ENCODE results near the gene SREBF1. TPM values are rescaled to one million over a fixed set of nuclear protein-coding genes. Genes with fewer than 3 reads are reported as not detected.

The SREBF1 gene
- total RNA-seq, 2 experiments from 2014 or later, result 69.3 to 73.6 TPM

DNA sequence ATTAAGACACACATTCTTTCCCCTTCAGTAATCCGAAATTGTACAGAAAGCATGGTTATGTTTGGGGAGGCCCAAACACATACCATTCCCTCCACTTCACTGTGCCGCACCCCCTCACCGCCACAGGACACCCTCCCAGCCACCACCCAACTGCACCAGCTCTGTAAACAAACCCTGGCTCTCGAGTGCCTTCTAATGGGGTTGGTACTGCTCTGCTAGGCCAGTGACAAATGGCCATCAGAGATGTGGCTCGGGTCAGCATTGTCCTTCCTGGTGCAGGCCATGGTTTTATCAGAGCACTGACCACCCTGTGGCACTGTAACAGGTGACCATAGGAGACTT is 24.0 kb upstream of the SREBF1 start:
- POLR2A ChIA-PET, result interaction anchor here (1.4 kb wide), 1 partner anchor 25 kb away, joined by 3 read pairs; no protein-coding TSS in a partner anchor
- CTCF ChIA-PET, result interaction anchor here (0.9 to 3.0 kb wide), 12 partner anchors 12 to 180 kb away, joined by 3 to 21 read pairs (median 5); partner anchors contain the start of gene RAI1

DNA sequence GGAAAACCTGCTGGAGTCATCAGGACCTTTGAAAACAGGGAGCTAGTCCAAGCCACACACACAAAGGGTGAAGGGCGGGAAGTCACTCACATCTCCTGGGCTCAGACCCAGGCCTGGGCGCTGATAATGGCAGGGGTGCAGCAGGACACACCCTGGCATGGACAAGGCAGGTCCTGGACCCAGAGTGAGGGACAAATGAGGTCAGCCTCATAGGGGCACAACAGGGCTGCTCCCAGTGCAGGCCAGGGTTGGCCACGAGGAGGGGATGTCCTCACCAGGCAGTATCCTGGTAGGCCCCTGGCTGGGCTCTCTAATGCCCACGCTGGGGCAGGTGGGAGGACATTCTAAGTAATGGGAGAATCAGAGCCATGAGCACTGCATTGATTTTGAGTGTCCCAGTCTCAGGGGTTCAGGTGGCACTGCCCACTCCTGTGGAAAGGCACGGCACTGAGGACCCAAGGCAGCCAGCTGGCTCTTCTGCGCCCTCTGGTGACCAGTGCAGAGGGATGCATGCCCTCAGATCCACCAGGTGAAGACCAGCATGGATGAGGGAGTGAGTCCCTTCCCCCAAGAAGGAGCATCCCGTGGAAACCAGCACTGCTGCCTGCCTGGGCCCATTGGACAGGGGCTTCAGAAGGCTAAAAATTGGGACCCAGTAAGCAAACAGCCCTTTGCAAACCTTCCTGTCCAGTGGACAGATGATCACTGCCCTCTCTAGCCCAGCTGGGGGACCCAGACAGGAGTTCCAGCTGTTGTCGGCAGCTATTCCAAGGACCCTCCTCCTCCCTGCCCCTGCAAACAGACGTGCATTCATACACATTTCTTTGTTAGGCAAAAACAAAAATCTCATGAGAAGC is 23.4 kb upstream of the SREBF1 start:
- ChIA-PET POLR2A (no interaction called here), CTCF (interaction anchor here (0.7 to 3.0 kb wide), 15 partner anchors 11 to 180 kb away, joined by 3 to 21 read pairs (median 5); partner anchors contain the start of gene RAI1)

DNA sequence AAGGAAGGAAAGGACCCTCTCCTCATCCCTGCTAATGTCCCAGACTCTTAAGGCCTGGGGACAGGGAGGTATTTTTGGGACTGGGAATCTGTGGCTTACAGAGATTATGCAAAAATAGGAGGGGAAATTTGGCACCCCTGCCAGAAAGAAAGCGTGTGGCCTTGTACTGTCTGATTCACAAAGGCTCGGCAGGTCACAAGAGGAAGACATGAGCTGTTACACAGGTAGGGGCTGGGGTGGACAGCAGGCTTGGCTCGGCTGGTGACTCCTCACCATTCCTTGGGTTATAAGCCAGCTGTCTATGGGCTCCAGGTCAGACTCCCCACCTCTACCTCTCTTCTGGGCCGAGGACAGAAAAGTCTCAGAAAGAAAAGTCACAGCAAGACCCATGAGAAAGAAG is 20.7 kb upstream of the SREBF1 start:
- POLR2A ChIA-PET, result no interaction called here

DNA sequence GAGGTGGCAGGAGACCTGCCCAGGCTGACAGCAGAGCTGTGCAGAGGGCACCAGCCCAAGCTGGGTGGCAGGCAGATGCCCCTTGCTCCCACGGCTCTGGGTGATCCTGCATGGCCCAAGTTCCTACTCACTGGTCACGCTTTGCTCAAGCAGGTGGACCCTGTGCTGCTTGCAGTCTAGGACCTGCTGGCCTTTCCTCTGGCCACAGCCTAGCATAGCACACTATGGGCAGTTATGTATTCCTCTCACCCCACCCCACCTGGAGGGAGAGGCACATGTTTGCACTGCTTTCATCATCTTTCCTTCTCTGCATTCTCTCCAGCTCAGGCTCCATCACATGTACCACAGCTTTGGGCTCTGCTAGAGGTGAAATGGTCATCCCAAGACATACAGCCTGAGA is 19.6 kb upstream of the SREBF1 start:
- POLR2A ChIA-PET, result interaction anchor here (0.6 to 4.2 kb wide), 3 partner anchors 21 to 174 kb away, joined by 3 to 65 read pairs (median 4); partner anchors contain the start of gene SREBF1

More for the DNA sequence above, 20.7 kb upstream of the SREBF1 start:
- CTCF ChIA-PET, result interaction anchor here (1.3 to 4.9 kb wide), 3 partner anchors 43 to 45 kb away, joined by 3 to 31 read pairs (median 15); no protein-coding TSS in a partner anchor

DNA sequence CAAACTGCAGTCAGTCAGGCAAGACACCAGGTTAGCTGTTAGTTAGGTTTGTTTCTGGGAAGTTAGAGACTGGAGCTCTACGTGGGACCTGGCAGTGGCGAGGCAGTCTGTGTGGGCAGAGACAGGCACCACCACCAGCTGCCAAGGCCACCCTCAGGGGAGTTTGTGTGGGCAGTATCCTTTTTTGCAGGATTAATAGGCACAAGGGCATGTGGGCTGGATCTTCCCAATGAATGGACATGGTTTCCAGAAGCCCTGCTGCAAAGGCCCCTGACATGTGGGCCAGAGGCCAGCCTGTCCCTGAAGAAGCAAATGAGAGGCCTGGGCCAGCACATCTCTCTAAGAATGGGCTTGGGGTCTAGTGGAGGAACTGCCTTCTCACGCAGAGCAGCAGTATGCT is 19.2 kb upstream of the SREBF1 start:
- CTCF ChIA-PET, result interaction anchor here (1.0 to 4.9 kb wide), 4 partner anchors 28 to 175 kb away, joined by 3 to 31 read pairs (median 4); no protein-coding TSS in a partner anchor
- POLR2A ChIA-PET, result interaction anchor here (0.6 to 4.2 kb wide), 3 partner anchors 21 to 174 kb away, joined by 3 to 65 read pairs (median 4); partner anchors contain the start of gene SREBF1

More for the DNA sequence above, 19.6 kb upstream of the SREBF1 start:
- CTCF ChIA-PET, result interaction anchor here (1.2 to 4.9 kb wide), 2 partner anchors 44 to 176 kb away, joined by 3 to 31 read pairs; no protein-coding TSS in a partner anchor

DNA sequence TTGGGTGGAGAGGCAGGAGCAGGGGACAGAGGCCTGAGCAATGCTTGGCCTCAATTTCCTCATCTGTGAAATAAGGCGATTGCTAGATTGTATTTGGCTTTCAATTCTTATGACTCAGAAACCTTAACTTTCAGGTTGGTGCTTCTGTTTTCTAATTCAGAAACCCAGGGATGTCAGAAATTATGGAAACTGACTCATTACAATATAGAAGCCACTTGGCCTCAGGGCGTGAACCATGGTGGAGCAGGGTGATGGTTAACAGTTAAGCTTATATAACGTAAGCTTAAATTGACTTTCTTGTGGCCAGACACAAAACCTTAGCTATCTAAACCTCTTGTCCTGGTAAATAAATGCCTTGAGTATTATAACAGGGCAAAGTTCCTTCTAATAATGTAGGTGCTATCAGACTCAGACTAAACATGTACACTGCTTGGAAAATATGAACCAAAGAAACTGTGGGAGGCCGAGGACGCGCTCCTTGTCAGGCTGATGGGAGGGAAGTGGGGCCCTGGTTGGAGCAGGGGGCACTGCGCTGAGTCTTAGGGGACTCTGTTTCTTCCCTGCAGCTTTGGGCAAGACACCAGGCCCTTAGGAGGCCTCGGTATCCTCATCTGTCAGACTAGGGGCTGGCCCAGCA is 17.1 kb upstream of the SREBF1 start:
- ChIA-PET CTCF (interaction anchor here (0.7 to 4.9 kb wide), 12 partner anchors 10 to 174 kb away, joined by 3 to 31 read pairs (median 5); partner anchors contain the start of gene SREBF1), POLR2A (interaction anchor here (0.6 to 4.2 kb wide), 6 partner anchors 13 to 176 kb away, joined by 3 to 65 read pairs (median 6); partner anchors contain the start of gene SREBF1)

DNA sequence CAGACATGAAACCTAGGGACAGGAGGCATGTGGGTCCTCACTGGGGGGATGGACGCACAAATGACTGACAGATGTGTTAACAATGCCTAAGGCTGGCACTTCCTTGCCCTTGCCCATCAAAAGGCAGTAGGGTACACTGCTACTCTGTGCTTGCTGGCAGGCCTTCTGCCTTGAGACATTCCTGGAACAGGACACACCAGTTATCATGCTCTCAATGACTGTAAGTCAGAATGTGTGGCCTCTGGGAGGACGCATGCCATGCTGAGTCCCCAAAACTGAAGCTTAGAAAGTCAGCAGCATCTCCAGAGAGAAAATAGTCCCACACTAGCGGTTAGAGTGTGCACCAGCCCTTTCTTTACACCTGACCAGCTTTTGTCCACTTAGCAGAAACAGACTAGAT is 16.1 kb upstream of the SREBF1 start:
- ChIA-PET POLR2A (interaction anchor here (0.7 to 4.2 kb wide), 4 partner anchors 12 to 106 kb away, joined by 6 to 65 read pairs (median 8); partner anchors contain the start of gene SREBF1), CTCF (interaction anchor here (0.7 to 4.9 kb wide), 12 partner anchors 10 to 356 kb away, joined by 3 to 31 read pairs (median 5); partner anchors contain the start of gene SREBF1)

DNA sequence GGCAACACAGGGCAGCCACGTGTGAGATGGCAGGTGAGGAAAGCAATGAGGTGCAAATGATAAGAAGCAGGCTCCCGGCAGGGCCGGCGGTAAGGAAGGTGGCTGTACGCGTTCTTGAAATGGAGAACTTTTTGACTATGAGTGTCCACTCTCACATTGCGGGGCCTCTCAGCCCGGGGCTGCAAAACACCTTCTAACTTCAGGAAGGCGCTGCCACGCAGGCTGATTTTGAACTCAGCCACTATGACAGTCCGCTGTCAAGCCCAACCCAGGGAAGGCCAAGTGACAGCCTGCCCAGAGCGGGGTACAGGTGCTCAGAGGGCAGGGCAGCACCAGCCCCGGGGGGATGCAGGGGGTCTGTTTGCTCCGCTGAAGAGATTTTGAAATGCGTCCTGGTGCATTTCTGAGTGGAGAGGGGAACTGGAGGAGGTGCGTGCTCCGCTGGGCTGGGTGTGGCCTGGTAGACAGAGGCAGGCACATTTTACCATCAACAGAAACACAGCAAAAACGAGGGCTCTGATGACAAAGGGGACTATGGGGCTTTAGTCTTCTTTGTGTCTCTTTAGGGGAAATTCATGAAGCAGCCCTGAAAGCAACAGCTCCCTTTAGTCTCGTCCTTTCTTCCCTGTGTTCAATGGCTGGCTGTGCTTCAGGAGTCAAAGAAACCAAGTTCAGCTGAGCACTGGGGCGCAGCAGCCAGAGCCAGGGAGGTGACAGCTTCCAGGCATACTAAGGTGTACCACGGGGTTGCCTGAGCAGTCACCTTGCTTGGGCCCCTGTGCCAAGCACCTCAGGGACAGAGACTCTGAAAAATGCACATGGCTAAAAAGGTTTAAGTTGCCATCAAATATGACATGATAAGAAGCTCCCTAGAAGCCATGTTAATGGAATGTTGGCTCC is 14.6 kb upstream of the SREBF1 start:
- POLR2A ChIA-PET, result interaction anchor here (1.3 to 3.8 kb wide), 2 partner anchors 15 kb away, joined by 7 to 55 read pairs; partner anchors contain the start of gene SREBF1

DNA sequence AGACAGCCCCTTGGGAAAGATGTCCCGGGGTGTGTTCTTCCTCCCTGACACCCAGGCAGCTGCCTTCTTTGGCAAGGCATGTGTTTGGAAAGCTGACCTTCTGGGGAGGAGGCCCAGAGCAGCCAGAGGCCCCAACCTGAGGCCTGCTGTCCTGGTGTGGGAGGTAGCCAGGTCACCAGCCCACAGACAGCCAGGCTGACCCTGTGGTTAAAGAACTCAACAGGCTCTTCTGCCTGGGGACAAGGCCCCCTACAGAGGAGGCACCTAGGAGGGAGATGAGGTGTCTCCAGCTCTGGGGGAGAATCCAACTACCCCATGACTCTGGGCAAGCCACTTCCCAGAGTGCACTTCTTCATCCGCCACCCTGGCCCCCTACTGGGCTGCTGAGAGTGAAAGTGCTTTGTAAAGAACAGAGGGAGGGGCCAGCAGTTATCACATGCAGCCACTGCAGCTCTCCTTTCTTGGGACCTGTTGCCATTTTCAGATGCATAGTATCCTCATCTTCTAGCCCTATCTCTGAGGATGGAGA is 13.1 kb upstream of the SREBF1 start:
- POLR2A ChIA-PET, result interaction anchor here (0.6 to 3.8 kb wide), 5 partner anchors 9 to 41 kb away, joined by 3 to 55 read pairs (median 9); partner anchors contain the start of gene SREBF1
- CTCF ChIA-PET, result interaction anchor here (0.6 to 5.1 kb wide), 11 partner anchors 9 to 172 kb away, joined by 3 to 32 read pairs (median 5); partner anchors contain the start of gene SREBF1

More for the DNA sequence above, 14.6 kb upstream of the SREBF1 start:
- CTCF ChIA-PET, result no interaction called here

DNA sequence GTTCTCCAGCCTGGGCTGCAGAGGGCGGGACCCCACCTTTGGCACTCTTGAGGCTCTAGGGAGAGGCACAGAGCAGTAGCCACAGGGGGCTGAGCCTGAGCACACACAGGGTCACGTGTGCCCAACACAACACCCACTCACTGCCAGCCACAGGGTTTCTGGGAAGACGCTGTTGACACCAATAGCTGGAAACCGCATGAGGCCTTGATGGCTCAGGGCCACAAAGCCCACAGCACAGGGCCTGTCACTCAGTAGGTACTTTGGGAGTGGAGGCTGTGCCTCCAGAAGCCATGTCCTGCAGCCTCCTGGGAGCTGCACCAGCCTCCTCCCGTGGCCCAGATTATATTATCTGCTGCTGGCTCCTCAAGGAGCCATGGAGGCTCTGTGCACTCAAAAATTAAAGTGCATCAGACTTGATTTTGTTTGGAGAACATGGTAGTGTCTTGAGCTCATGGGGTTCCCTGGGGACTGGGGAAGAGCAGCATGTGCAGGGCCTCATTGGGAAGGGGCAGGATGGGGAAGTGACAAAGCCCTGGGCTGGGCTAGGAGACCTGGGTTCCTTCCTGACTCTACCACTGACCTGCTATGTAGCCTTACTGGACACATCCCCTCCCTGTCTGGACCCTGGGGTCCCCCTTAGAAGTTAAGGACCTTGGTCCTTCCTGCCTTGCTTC is 12.5 kb upstream of the SREBF1 start:
- POLR2A ChIA-PET, result interaction anchor here (0.6 to 3.8 kb wide), 7 partner anchors 9 to 188 kb away, joined by 3 to 55 read pairs (median 4); partner anchors contain the start of gene SREBF1
- CTCF ChIA-PET, result interaction anchor here (1.0 to 5.1 kb wide), 10 partner anchors 8 to 167 kb away, joined by 3 to 32 read pairs (median 6); partner anchors contain the start of gene SREBF1

DNA sequence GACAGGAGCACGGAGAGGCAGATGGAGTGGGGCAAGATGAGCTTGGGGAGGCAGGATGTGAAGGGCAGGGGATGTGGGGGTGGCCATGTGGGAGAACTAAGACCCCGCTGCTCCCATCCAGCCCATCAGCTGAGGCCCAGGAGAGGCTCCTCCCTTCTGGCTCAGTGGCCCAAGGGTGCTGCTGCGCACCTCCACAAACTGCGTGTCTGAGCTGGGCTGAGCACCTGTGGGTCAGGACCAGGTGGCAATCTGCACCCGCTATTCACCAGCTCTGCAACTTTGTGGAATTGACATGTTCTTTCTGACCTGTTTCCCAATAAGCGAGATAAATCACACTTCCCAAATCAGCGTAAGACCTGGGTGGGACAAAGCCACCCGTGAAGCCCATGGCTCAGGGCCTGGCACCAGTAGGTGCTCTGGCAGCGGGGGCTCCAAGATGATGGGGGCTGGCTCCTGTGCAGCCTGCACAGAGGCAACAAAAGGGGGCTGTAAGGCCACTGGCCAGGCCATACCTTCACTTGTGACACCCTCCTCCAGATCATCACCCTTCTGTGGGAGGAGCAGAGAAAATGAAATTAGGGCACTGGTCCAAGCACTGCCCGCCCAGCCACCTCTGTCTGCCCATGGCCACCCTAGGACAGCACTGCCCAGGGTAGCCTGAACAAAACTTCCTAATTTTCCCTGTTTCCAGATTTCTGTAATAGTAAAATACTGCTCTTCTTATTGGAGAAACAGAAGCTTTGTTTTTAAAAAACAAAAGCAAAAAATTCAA is 11.7 kb upstream of the SREBF1 start:
- POLR2A ChIA-PET, result interaction anchor here (0.6 to 3.8 kb wide), 5 partner anchors 8 to 189 kb away, joined by 3 to 55 read pairs (median 9); partner anchors contain the start of gene SREBF1
- CTCF ChIA-PET, result interaction anchor here (1.4 to 5.1 kb wide), 6 partner anchors 11 to 166 kb away, joined by 3 to 32 read pairs (median 8); partner anchors contain the start of gene SREBF1

DNA sequence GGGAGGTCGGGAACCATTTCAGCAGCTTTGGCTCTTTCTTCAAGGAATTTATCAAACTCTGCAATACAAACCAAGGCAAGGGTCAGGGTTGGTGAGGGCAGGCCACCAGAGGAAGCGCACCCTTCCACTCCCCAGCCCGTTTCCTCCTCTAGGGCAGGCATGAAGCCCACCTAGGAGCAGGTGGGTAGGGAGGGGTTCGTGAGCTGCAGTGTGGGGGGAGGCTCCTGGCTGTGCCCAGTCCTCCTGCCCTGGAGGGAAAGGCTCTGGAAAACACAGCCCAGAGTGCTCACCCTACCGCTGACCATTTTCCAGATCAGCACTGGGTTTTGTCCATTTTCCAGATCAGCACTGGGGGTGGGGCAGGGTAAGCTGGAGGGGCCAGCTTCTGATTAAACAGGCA is 10.9 kb upstream of the SREBF1 start:
- ChIA-PET POLR2A (interaction anchor here (2.8 to 3.8 kb wide), 2 partner anchors 9 to 11 kb away, joined by 9 to 55 read pairs; partner anchors contain the start of gene SREBF1), CTCF (interaction anchor here (0.9 to 5.1 kb wide), 2 partner anchors 10 to 167 kb away, joined by 3 to 32 read pairs; partner anchors contain the start of gene SREBF1)

DNA sequence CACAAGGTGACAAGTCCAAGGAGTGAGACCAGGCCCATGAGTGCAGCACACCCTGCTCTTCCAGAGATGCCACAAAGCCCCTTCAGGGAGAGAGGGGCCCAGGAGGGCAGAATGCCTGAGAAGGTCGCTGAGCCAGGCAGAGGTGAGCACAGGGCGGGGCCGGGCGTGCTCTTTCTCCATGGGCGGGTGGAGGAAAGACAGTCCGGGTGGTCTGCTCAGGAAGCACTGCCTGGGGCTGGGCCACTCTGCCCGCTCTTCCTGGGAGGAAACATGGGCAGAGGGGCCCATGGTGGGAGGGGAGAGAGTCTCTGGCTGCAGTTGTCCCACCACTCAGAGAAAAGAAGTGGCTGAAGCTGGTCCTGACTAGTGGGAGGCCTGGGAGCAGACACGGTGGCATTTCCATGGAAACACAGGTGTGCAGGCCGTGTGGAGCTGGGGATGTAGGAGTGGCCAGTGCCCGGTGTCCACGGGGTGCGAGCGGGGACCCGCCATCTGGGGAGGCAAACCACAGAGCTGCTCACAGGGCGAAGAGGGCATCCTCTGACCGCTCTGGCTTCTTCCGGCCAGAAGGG is 10.4 kb upstream of the SREBF1 start:
- POLR2A ChIA-PET, result interaction anchor here (2.8 to 3.8 kb wide), 2 partner anchors 8 to 11 kb away, joined by 9 to 55 read pairs; partner anchors contain the start of gene SREBF1

DNA sequence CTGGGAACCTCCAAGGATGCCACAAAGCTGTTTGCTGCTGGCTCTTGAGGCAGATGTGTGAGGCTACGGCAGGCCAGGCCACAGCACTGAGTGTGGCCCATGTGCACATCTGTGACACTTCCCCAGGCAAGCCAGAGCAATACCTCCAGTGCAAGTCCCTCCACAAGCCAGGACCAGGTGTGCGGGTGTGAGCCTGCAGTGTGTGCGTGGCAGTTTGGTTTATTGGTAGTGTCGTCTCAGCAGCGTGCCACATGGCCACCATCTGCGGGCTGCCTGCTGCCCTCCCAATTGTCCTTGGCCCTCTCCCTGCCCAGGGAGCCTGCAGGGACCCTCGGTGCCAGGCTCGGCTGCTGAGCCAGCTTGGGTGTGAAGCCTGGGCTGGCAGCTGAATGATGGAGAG is 9.9 kb upstream of the SREBF1 start:
- POLR2A ChIA-PET, result interaction anchor here (1.5 kb wide), 1 partner anchor 10 kb away, joined by 9 read pairs; the partner anchor contains the start of gene SREBF1
- CTCF ChIA-PET, result interaction anchor here (0.8 to 5.1 kb wide), 2 partner anchors 9 to 37 kb away, joined by 3 to 32 read pairs; partner anchors contain the start of gene SREBF1

More for the DNA sequence above, 10.4 kb upstream of the SREBF1 start:
- CTCF ChIA-PET, result interaction anchor here (0.9 to 5.1 kb wide), 2 partner anchors 10 to 167 kb away, joined by 3 to 32 read pairs; partner anchors contain the start of gene SREBF1

DNA sequence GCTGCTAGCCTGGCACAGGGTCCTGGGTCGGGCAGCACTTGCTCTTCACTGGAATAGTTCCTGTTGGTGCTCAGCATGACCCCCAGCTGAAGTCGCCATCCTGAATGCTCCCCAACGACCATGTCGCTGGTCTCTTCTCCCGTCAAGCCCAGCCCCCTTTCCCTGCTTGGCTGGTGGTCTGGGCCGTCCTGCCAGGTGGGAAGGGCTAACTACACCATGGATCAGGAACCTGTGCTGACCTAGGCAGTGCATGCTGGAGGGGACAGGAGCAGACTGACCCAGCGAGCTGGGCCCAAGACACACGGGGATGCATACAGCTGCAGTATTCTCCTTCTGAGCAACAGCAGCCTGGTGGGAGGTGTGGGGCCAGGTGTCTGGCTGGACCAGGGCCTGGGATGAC is 9.2 kb upstream of the SREBF1 start:
- ChIA-PET CTCF (interaction anchor here (0.8 to 5.1 kb wide), 3 partner anchors 9 to 36 kb away, joined by 3 to 32 read pairs (median 6); partner anchors contain the start of gene SREBF1), POLR2A (interaction anchor here (1.5 kb wide), 1 partner anchor 10 kb away, joined by 9 read pairs; the partner anchor contains the start of gene SREBF1)

All from activated CD8-positive, alpha-beta memory T cell treated with anti-CD3 and anti-CD28 coated beads for 36 hours (primary cell).